ENCODE data around the gene FAM9A. TPM values are rescaled to one million over a fixed set of nuclear protein-coding genes. Genes with fewer than 3 reads are reported as not detected.

The FAM9A gene
- total and polyA plus RNA-seq, 9 of the 15 experiments (the other 6 are each of a cell fraction or from before 2014, with no cell fraction given): 0.07 TPM; not detected in 8

Other genes starting within 250 kb of the FAM9A start
- not detected in 2 replicates for gene ANOS1, start 69.2 kb downstream of the FAM9A start, total RNA-seq (2014; rRNA removed)
- gene ANOS1, start 69.2 kb downstream of the FAM9A start, total RNA-seq (2014; rRNA removed; fragmentation: Illumina TruSeq; extraction: Trizol): not detected in 2 replicates
- gene ANOS1, start 69.2 kb downstream of the FAM9A start, total RNA-seq (2015; rRNA removed; fragmentation: Illumina TruSeq; extraction: Trizol): not detected in 2 replicates
- gene ANOS1, start 69.2 kb downstream of the FAM9A start, total RNA-seq (2021): 0.04 and 0.09 TPM in 2 replicates
- gene ANOS1, start 69.2 kb downstream of the FAM9A start, polyA plus RNA-seq (2011; rRNA removed): not detected in 2 replicates
- gene ANOS1, start 69.2 kb downstream of the FAM9A start, polyA plus RNA-seq (2014; fragmentation: Illumina TruSeq; extraction: Trizol): not detected in 2 replicates
- gene ANOS1, start 69.2 kb downstream of the FAM9A start, polyA plus RNA-seq (2014; fragmentation: Nextera tagmentation; extraction: Ambion mirVana): not detected
- gene ANOS1, start 69.2 kb downstream of the FAM9A start, polyA plus RNA-seq (2014; rRNA removed): not detected in 2 replicates
- 1.7 and 3.2 TPM in 2 replicates for gene FAM9B, start 232.7 kb upstream of the FAM9A start, total RNA-seq (2014; rRNA removed)
- gene FAM9B, start 232.7 kb upstream of the FAM9A start, total RNA-seq (2014; rRNA removed; fragmentation: Illumina TruSeq; extraction: Trizol): 3.4 and 4.3 TPM in 2 replicates
- 3.4 and 3.6 TPM in 2 replicates for gene FAM9B, start 232.7 kb upstream of the FAM9A start, total RNA-seq (2015; rRNA removed; fragmentation: Illumina TruSeq; extraction: Trizol)
- 1.6 and 1.9 TPM in 2 replicates for gene FAM9B, start 232.7 kb upstream of the FAM9A start, total RNA-seq (2021)
- gene FAM9B, start 232.7 kb upstream of the FAM9A start, polyA plus RNA-seq (2011; rRNA removed): 0.53 and 0.76 TPM in 2 replicates
- gene FAM9B, start 232.7 kb upstream of the FAM9A start, polyA plus RNA-seq (2014; fragmentation: Illumina TruSeq; extraction: Trizol): 3.0 and 4.6 TPM in 2 replicates
- 1 to 10 TPM; 2.0 to 2.6 TPM for gene FAM9B, start 232.7 kb upstream of the FAM9A start, polyA plus RNA-seq (2014; fragmentation: Nextera tagmentation; extraction: Ambion mirVana)
- gene FAM9B, start 232.7 kb upstream of the FAM9A start, polyA plus RNA-seq (2014; rRNA removed): 2.6 and 3.6 TPM in 2 replicates

All from K562 (cell line).